Osteocyte (in vitro differentiated cells): ENCODE data around the gene MYEOV. TPM values are rescaled to one million over a fixed set of nuclear protein-coding genes. Genes with fewer than 3 reads are reported as not detected.

Experiments
- DNase-seq: peaks from one replicate; pipeline ENCODE4 v3.0.0; 2021; ENCODE audit warnings: mixed read lengths; ENCODE audit not compliant: unreplicated experiment; ENCODE audit errors: extremely low spot score
- H3K27ac Mint-ChIP-seq: one replicate; pipeline ENCODE4 v1.8.0; 2021; ENCODE audit warnings: mild to moderate bottlenecking, mixed read lengths; ENCODE audit not compliant: unreplicated experiment
- H3K27me3 Mint-ChIP-seq: one replicate; pipeline ENCODE4 v1.8.0; 2021; ENCODE audit warnings: mixed read lengths; ENCODE audit not compliant: unreplicated experiment
- H3K36me3 Mint-ChIP-seq: one replicate; pipeline ENCODE4 v1.8.0; 2021; ENCODE audit warnings: mixed read lengths; ENCODE audit not compliant: unreplicated experiment
- H3K4me1 Mint-ChIP-seq: one replicate; pipeline ENCODE4 v1.8.0; 2021; ENCODE audit warnings: mixed read lengths; ENCODE audit not compliant: unreplicated experiment
- H3K4me3 Mint-ChIP-seq: one replicate; pipeline ENCODE4 v1.8.0; 2021; ENCODE audit warnings: mild to moderate bottlenecking, moderate library complexity, mixed read lengths; ENCODE audit not compliant: unreplicated experiment
- H3K9me3 Mint-ChIP-seq: one replicate; pipeline ENCODE4 v1.8.0; 2021; ENCODE audit warnings: mixed read lengths; ENCODE audit not compliant: unreplicated experiment
- total RNA-seq: library from RNA; stranded (reverse); gene quantifications from 2 replicates; pipeline ENCODE4 v1.2.1, GENCODE V29; 2021
- TF ChIP-seq, protein P1 (sequence below): fragments of 200-600 bp; sonication (generic); IDR thresholded peaks from 2 replicates; pipeline ENCODE4 v1.5.0; 2021; ENCODE audit warnings: antibody characterized with exemption, mild to moderate bottlenecking, moderate library complexity

The MYEOV gene
- total RNA-seq, 1 donor from 2014 or later: 1.8 TPM

DNA sequence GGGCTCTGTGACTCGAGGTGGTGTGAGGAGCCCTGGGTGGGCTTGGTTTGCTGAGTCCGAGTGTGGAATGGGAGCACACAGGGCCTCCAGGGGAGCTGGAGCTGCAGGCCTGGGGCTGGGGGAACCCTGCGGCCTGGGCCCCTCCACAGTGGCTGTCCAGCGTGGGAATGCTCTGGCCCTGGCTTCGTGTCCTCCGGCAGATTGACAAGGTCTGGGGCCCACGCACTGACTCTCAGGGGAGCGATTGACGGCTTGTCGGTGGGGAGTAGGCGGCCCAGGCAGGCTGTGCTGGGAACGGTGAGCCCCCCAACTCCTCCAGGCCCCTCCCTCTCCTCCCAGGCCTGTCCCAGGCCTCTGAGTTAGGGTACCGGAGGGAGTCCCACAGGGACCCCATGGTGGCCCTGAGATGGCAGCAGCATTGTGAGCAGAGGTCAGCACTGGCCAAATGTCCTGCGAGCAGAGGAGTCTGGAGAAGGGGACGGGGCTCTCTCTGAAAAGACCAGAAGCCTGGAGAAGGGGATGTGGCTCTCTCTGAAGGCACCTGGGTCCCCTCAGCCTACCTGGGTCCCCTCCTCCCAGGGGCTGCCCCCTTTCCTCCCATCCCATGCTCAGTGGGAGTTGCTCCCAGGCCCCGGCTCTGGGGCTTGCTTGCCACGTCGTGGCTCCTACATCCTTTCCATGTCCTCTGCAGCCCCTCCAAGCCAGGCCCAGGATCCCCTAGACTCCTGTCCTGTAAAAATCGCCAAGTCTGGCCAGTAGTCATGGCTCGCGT lies 23.8 kb upstream of the MYEOV start:
- Mint-ChIP-seq H3K9me3 (no peaks in the 10 kb centered on the region), H3K4me1 (no peaks in the 10 kb centered on the region), H3K27me3 (peaks cover 6% of the 10 kb centered on the region), H3K27ac (no peak overlapping the region), H3K4me3 (no peak overlapping the region), H3K36me3 (no peaks in the 10 kb centered on the region)
- DNase-seq: no peak
- TF ChIP-seq, protein P1, sequence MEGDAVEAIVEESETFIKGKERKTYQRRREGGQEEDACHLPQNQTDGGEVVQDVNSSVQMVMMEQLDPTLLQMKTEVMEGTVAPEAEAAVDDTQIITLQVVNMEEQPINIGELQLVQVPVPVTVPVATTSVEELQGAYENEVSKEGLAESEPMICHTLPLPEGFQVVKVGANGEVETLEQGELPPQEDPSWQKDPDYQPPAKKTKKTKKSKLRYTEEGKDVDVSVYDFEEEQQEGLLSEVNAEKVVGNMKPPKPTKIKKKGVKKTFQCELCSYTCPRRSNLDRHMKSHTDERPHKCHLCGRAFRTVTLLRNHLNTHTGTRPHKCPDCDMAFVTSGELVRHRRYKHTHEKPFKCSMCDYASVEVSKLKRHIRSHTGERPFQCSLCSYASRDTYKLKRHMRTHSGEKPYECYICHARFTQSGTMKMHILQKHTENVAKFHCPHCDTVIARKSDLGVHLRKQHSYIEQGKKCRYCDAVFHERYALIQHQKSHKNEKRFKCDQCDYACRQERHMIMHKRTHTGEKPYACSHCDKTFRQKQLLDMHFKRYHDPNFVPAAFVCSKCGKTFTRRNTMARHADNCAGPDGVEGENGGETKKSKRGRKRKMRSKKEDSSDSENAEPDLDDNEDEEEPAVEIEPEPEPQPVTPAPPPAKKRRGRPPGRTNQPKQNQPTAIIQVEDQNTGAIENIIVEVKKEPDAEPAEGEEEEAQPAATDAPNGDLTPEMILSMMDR: no peak

- DNase-seq: no peak
- H3K36me3 Mint-ChIP-seq: no peaks in the 10 kb centered on the region
- no peaks in the 10 kb centered on the region for H3K4me1 Mint-ChIP-seq
- no peaks in the 10 kb centered on the region for H3K9me3 Mint-ChIP-seq
- TF ChIP-seq, protein P1: no peak
- H3K27ac Mint-ChIP-seq: no peak overlapping the region
- H3K4me3 Mint-ChIP-seq: no peak overlapping the region
- peaks cover 7% of the 10 kb centered on the region for H3K27me3 Mint-ChIP-seq
Measured at GRCh38 chr11:69270941-69271340, 23.0 kb upstream of the MYEOV start.

- Mint-ChIP-seq H3K36me3 (no peaks in the 10 kb centered on the region), H3K4me1 (peaks cover under 1% of the 10 kb centered on the region), H3K4me3 (no peak overlapping the region), H3K27ac (no peak overlapping the region), H3K27me3 (peaks cover 7% of the 10 kb centered on the region), H3K9me3 (no peaks in the 10 kb centered on the region)
- no peak for DNase-seq
- TF ChIP-seq, protein P1: no peak
Measured at GRCh38 chr11:69272055-69272454, 21.9 kb upstream of the MYEOV start.

- Mint-ChIP-seq H3K9me3 (no peaks in the 10 kb centered on the region), H3K27me3 (peaks cover 7% of the 10 kb centered on the region), H3K4me1 (peaks cover 10% of the 10 kb centered on the region), H3K4me3 (no peak overlapping the region), H3K27ac (no peak overlapping the region), H3K36me3 (no peaks in the 10 kb centered on the region)
- DNase-seq: no peak
- TF ChIP-seq, protein P1: no peak
Measured at GRCh38 chr11:69272831-69273485, 21.0 kb upstream of the MYEOV start.

- TF ChIP-seq, protein P1: no peak
- DNase-seq: no peak
- Mint-ChIP-seq H3K9me3 (no peaks in the 10 kb centered on the region), H3K27ac (no peak overlapping the region), H3K27me3 (peaks cover 7% of the 10 kb centered on the region), H3K4me3 (no peak overlapping the region), H3K4me1 (peaks cover 15% of the 10 kb centered on the region), H3K36me3 (no peaks in the 10 kb centered on the region)
Measured at GRCh38 chr11:69273571-69273970, 20.4 kb upstream of the MYEOV start.
